ENCODE data around the gene PLCH2.

Gene PLCH2

GRCh38 chr1:2506901-2507565 is 30.9 kb downstream of the PLCH2 start:
- intact Hi-C loops (cut with micrococcal nuclease) = no loop called here
- Mint-ChIP-seq H3K4me1 (ENCODE audit: low read depth) (no peaks in the 10 kb centered on the region), H3K27me3 (peaks cover 10% of the 10 kb centered on the region), H3K4me3 (no peak overlapping the region), H3K9me3 (no peaks in the 10 kb centered on the region), H3K36me3 (ENCODE audit: low read depth) (peaks cover 53% of the 10 kb centered on the region), H3K27ac (no peak overlapping the region)

DNA sequence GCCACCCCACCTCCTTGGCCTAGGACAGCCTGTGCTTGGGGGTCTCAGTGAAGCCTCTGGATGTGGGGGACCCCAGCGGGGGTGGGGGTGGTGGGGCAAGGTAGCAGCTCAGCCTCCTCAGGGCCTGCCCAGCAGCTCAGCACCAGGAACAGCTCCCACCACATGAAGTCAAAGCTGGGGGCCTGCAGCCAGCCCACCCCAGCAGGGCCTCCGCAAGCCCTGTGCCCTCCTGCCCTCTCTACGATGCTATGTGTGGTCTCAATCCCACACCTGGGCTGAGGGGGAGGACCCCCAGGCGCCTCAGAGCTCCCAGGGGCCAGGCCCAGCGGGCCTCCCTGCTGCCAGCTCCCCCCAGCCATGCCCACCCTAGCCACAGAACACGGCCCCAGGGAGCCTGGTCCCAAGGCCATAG is 31.7 kb downstream of the PLCH2 start:
- peaks cover 10% of the 10 kb centered on the region for H3K27me3 Mint-ChIP-seq
- no peaks in the 10 kb centered on the region for H3K4me1 Mint-ChIP-seq (ENCODE audit: low read depth)
- H3K4me3 Mint-ChIP-seq = no peak overlapping the region
- H3K27ac Mint-ChIP-seq = no peak overlapping the region
- intact Hi-C loops (cut with micrococcal nuclease) = no loop called here
- H3K36me3 Mint-ChIP-seq (ENCODE audit: low read depth) = peaks cover 60% of the 10 kb centered on the region
- no peaks in the 10 kb centered on the region for H3K9me3 Mint-ChIP-seq

DNA sequence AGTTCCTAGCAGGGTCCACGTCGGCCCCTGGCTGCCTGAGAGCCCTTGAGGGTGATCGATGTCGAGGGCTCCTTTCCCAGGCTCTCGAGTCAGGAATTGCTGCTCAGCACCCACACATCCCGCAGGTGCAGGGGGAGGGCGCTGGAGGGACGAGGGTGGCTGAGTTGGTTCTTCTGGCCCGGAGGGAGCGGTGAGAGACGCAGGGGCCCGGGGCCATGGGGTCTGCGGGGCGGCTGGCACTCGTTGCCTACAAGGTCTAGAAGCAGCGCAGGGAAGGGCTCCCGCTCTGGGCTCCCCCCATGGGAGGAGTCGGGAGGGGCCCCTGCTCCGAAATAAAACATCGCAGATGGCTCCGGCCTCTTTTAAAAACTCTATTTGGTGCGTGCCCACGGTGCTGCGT is 32.1 kb downstream of the PLCH2 start:
- Mint-ChIP-seq H3K4me1 (ENCODE audit: low read depth) (no peaks in the 10 kb centered on the region), H3K9me3 (no peaks in the 10 kb centered on the region), H3K27ac (no peak overlapping the region), H3K27me3 (peaks cover 10% of the 10 kb centered on the region), H3K36me3 (ENCODE audit: low read depth) (peaks cover 64% of the 10 kb centered on the region), H3K4me3 (no peak overlapping the region)
- intact Hi-C loops (cut with micrococcal nuclease) = no loop called here

- H3K27me3 Mint-ChIP-seq = peaks cover 9% of the 10 kb centered on the region
- no peaks in the 10 kb centered on the region for H3K9me3 Mint-ChIP-seq
- H3K4me1 Mint-ChIP-seq (ENCODE audit: low read depth) = no peaks in the 10 kb centered on the region
- H3K27ac Mint-ChIP-seq = no peak overlapping the region
- H3K36me3 Mint-ChIP-seq (ENCODE audit: low read depth) = peaks cover 70% of the 10 kb centered on the region
- intact Hi-C loops (cut with micrococcal nuclease) = no loop called here
- no peak overlapping the region for H3K4me3 Mint-ChIP-seq
Measured at GRCh38 chr1:2508751-2509150, 32.7 kb downstream of the PLCH2 start.

- H3K27me3 Mint-ChIP-seq = peaks cover 1% of the 10 kb centered on the region
- no peaks in the 10 kb centered on the region for H3K9me3 Mint-ChIP-seq
- H3K27ac Mint-ChIP-seq = no peak overlapping the region
- H3K36me3 Mint-ChIP-seq (ENCODE audit: low read depth) = peaks cover 78% of the 10 kb centered on the region
- H3K4me1 Mint-ChIP-seq (ENCODE audit: low read depth) = no peaks in the 10 kb centered on the region
- intact Hi-C loops (cut with micrococcal nuclease) = no loop called here
- no peak overlapping the region for H3K4me3 Mint-ChIP-seq
Measured at GRCh38 chr1:2509589-2509988, 33.5 kb downstream of the PLCH2 start.

DNA sequence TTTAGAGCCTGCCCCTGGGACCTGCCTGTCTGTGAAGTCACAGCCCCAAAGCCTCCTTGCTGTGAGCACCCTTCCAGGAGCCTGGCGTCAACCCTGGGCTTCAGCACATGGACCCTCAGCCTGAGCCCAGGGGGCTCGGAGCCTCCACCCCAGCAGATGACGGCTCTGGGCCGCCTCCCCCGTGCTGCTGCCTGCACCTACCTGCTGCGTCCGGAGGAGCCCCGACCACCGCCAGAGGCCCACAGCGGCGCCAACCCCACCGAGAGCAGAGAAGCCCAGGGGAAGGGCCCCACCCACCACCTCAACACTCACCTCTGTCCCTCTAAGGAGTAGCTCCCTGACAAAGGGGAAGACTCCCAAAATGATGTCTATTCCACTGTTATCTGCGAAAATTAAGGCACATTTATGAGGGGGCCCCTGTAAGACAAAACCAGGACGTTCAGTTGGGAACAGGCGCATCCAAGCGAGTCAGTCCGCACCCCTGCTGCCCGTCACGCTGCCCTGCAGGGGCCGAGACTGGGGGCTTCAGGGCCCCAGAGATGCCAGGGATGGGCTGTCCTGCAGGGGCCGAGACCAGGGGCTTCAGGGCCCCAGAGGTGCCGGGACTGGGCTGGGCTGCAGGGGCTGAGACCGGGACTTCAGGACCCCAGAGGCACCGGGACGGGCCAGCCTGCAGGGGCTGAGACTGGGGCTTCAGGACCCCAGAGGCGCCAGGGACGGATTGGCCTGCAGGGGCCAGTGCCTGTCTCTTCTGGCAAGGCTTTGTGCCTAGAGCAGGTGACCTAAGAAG is 34.5 kb downstream of the PLCH2 start:
- no peaks in the 10 kb centered on the region for H3K27me3 Mint-ChIP-seq
- no peak overlapping the region for H3K27ac Mint-ChIP-seq

DNA sequence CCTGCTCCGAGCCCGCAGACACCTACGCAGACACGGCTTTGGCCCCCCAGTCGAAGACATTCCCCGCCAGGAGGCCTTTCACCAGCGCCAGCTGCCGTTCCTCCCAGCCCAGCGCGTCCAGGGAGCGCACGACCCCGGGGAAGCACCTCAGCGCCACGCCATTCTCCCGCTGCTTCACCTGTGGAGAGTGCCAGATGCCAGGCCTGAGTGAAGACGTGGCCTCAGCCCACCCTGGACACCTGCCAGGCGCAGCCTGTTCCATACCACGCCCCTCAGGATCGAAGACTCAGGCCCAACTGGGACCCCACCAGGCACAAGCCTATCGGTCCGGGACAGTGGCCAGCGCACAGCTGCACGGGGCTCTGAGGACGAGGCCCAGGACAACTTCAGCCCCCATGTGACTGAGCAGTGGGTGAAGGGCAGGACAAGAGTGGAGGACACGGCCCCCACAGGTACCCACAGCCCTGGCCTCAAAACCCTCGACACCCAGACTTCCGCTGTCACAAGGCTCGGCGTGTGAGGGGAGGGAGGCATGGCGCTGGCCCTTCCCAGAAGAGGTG is 36.9 kb downstream of the PLCH2 start:
- no peaks in the 10 kb centered on the region for H3K4me1 Mint-ChIP-seq (ENCODE audit: low read depth)
- no peaks in the 10 kb centered on the region for H3K9me3 Mint-ChIP-seq
- no peak overlapping the region for H3K27ac Mint-ChIP-seq
- intact Hi-C loops (cut with micrococcal nuclease) = no loop called here
- H3K27me3 Mint-ChIP-seq = no peaks in the 10 kb centered on the region
- H3K36me3 Mint-ChIP-seq (ENCODE audit: low read depth) = peaks cover 100% of the 10 kb centered on the region
- H3K4me3 Mint-ChIP-seq = no peak overlapping the region

More for the DNA sequence above, 34.5 kb downstream of the PLCH2 start:
- Mint-ChIP-seq H3K36me3 (ENCODE audit: low read depth) (peaks cover 88% of the 10 kb centered on the region), H3K4me1 (ENCODE audit: low read depth) (no peaks in the 10 kb centered on the region), H3K9me3 (no peaks in the 10 kb centered on the region), H3K4me3 (no peak overlapping the region)
- intact Hi-C loops (cut with micrococcal nuclease) = no loop called here

GRCh38 chr1:2513939-2514652 is 38.0 kb downstream of the PLCH2 start:
- Mint-ChIP-seq H3K4me3 (no peak overlapping the region), H3K9me3 (no peaks in the 10 kb centered on the region), H3K27me3 (no peaks in the 10 kb centered on the region), H3K27ac (no peak overlapping the region), H3K4me1 (ENCODE audit: low read depth) (no peaks in the 10 kb centered on the region), H3K36me3 (ENCODE audit: low read depth) (peaks cover 100% of the 10 kb centered on the region)
- intact Hi-C loops (cut with micrococcal nuclease) = no loop called here

- H3K9me3 Mint-ChIP-seq = no peaks in the 10 kb centered on the region
- H3K27ac Mint-ChIP-seq = no peak overlapping the region
- H3K4me3 Mint-ChIP-seq = no peak overlapping the region
- H3K4me1 Mint-ChIP-seq (ENCODE audit: low read depth) = no peaks in the 10 kb centered on the region
- peaks cover 100% of the 10 kb centered on the region for H3K36me3 Mint-ChIP-seq (ENCODE audit: low read depth)
- intact Hi-C loops (cut with micrococcal nuclease) = no loop called here
- H3K27me3 Mint-ChIP-seq = no peaks in the 10 kb centered on the region
Measured at GRCh38 chr1:2514863-2515762, 39.0 kb downstream of the PLCH2 start.

GRCh38 chr1:2515763-2516080 is 39.6 kb downstream of the PLCH2 start:
- no peaks in the 10 kb centered on the region for H3K4me1 Mint-ChIP-seq (ENCODE audit: low read depth)
- intact Hi-C loops (cut with micrococcal nuclease) = no loop called here
- no peak overlapping the region for H3K4me3 Mint-ChIP-seq
- H3K9me3 Mint-ChIP-seq = no peaks in the 10 kb centered on the region
- no peaks in the 10 kb centered on the region for H3K27me3 Mint-ChIP-seq
- H3K27ac Mint-ChIP-seq = no peak overlapping the region
- peaks cover 100% of the 10 kb centered on the region for H3K36me3 Mint-ChIP-seq (ENCODE audit: low read depth)

DNA sequence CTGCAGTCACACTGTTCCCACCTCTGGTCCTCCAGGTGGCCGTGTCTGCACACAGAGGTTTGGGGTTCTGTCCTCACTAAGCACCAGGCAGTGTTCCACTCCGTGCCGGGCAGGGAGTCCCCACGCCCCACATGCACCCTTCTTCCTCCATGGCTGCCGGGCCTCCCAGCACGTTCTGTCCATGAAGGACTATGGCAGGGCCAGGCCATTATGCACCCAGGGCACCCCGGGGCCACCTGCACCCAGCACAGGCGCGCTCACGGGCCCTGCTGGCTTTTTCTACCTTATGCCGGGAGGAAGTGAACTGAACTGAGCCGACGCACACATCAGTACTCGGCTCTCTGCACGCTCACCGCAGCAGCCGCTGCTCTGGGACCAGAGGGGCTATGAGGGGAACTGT is 40.0 kb downstream of the PLCH2 start:
- intact Hi-C loops (cut with micrococcal nuclease) = no loop called here
- Mint-ChIP-seq H3K9me3 (no peaks in the 10 kb centered on the region), H3K4me3 (no peak overlapping the region), H3K4me1 (ENCODE audit: low read depth) (no peaks in the 10 kb centered on the region), H3K27ac (no peak overlapping the region), H3K27me3 (no peaks in the 10 kb centered on the region), H3K36me3 (ENCODE audit: low read depth) (peaks cover 100% of the 10 kb centered on the region)

GRCh38 chr1:2516946-2517345 is 40.9 kb downstream of the PLCH2 start:
- intact Hi-C loops (cut with micrococcal nuclease) = no loop called here
- no peaks in the 10 kb centered on the region for H3K27me3 Mint-ChIP-seq
- H3K9me3 Mint-ChIP-seq = no peaks in the 10 kb centered on the region
- H3K4me1 Mint-ChIP-seq (ENCODE audit: low read depth) = no peaks in the 10 kb centered on the region
- no peak overlapping the region for H3K4me3 Mint-ChIP-seq
- H3K27ac Mint-ChIP-seq = no peak overlapping the region
- peaks cover 100% of the 10 kb centered on the region for H3K36me3 Mint-ChIP-seq (ENCODE audit: low read depth)

GRCh38 chr1:2517966-2518365 is 41.9 kb downstream of the PLCH2 start:
- no peaks in the 10 kb centered on the region for H3K9me3 Mint-ChIP-seq
- intact Hi-C loops (cut with micrococcal nuclease) = no loop called here
- peaks cover 6% of the 10 kb centered on the region for H3K4me1 Mint-ChIP-seq (ENCODE audit: low read depth)
- H3K36me3 Mint-ChIP-seq (ENCODE audit: low read depth) = peaks cover 100% of the 10 kb centered on the region
- H3K27ac Mint-ChIP-seq = no peak overlapping the region
- no peak overlapping the region for H3K4me3 Mint-ChIP-seq
- H3K27me3 Mint-ChIP-seq = no peaks in the 10 kb centered on the region

Data from dendritic cell treated with granulocyte-macrophage colony-stimulating factor and Interleukin-4, amounts not matched to agents 40 ng/mL and 50 ng/mL, for 4 days (primary cell).